Esophagus squamous epithelium (tissue), 4 donors: ENCODE results near the gene STAC3.

Experiments
- POLR2A ChIP-seq, 4 donors: fragments of 450-650 bp; IDR thresholded peaks; one replicate each; pipeline ENCODE4 v1.6.1; 2017; ENCODE audit warnings: antibody characterized with exemption in 4 of 4, mild to moderate bottlenecking in 4 of 4, moderate library complexity in 3 of 4
- TF ChIP-seq, protein P1 (sequence below), 6 experiments: fragments of 450-650 bp in 4 of 6; fragments of 200-600 bp in 2 of 6; sonication (generic) in 2 of 6; IDR thresholded peaks; one replicate each; pipeline ENCODE4 v1.5.1; 2016 to 2019; ENCODE audit warnings: antibody characterized with exemption in 6 of 6, mild to moderate bottlenecking in 4 of 6, moderate library complexity in 4 of 6

DNA sequence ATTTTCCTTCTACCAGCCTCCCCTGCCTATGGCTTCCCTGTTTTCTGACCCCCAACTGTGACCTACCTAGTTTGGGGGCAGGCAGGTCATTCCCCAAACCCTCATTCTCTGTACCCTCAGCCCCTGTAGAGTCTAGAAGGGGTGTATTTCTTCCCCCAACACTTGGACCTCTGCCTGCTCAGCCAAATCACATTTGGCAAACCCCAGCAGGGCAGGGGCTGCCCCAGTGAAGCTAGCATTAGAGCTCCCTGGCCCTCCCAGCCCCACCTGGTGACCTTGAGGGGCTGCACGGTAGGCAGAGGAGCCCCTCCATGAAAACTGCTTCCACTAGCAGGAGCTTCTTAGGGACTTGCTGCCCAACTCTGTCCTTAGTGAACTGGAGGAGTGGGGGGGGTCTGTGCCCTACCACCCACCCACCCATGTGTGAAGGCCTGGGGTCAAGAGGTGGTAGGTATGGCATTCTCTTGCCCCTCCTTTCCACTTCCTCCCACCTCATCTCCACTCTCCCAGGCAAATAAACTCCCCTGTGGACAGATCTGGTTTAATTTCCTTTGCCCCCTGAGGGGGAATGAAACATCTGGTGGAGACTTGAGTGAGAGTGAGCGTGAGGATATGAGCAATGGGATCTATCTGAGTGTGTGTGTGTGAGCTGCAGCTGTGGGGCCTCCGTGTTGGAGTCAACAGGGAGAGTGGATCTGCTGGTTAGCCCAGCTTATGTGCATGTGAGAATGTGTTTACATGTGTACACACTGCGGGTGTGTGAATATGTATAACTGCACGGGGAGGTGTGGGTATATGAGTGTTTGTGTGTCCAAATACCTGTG lies 32.7 kb downstream of the STAC3 start:
- TF ChIP-seq, protein P1, sequence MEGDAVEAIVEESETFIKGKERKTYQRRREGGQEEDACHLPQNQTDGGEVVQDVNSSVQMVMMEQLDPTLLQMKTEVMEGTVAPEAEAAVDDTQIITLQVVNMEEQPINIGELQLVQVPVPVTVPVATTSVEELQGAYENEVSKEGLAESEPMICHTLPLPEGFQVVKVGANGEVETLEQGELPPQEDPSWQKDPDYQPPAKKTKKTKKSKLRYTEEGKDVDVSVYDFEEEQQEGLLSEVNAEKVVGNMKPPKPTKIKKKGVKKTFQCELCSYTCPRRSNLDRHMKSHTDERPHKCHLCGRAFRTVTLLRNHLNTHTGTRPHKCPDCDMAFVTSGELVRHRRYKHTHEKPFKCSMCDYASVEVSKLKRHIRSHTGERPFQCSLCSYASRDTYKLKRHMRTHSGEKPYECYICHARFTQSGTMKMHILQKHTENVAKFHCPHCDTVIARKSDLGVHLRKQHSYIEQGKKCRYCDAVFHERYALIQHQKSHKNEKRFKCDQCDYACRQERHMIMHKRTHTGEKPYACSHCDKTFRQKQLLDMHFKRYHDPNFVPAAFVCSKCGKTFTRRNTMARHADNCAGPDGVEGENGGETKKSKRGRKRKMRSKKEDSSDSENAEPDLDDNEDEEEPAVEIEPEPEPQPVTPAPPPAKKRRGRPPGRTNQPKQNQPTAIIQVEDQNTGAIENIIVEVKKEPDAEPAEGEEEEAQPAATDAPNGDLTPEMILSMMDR (IDR thresholded peaks at IDR 0.05), result no peak
- TF ChIP-seq POLR2A (IDR thresholded peaks at IDR 0.05), result no peak
